HCT116 (cell line): ENCODE data around the gene SNCAIP. TPM values are rescaled to one million over a fixed set of nuclear protein-coding genes. Genes with fewer than 3 reads are reported as not detected.

ENCODE experiments used
- ATAC-seq: fragments of 200-7000 bp; cut with Tn5 transposase; 2 replicates; pipeline ENCODE4 v1.9.1; 2020; ENCODE audit warnings: mild to moderate bottlenecking, moderate library complexity
- BruUV-seq: library from RNA; stranded (reverse); fragments of 400-500 nt; replicated peaks from 2 replicates; lab custom pipeline; 2021; lab: Mats Ljungman, UMichigan
- CTCF ChIA-PET: fragments of 300-600 bp; sonication (Branson Sonifier 250); formaldehyde crosslinking; loops from one replicate; lab custom pipeline; 2021; ENCODE audit warnings: antibody characterized with exemption; lab: Charles Lee
- POLR2A ChIA-PET: fragments of 300-600, 350-600 bp; sonication (Branson Sonifier 250); formaldehyde crosslinking; loops from one replicate; lab custom pipeline; 2021; ENCODE audit warnings: antibody characterized with exemption; lab: Charles Lee
- RAD21 ChIA-PET, 2 experiments: fragments of 300-600 bp; sonication (Branson Sonifier 250); formaldehyde crosslinking; loops; one replicate each; lab custom pipeline; 2023; ENCODE audit warnings: low total read pairs in 2 of 2; ENCODE audit not compliant: uncharacterized antibody in 2 of 2, unreplicated experiment in 2 of 2, low non-redundant PET in 1 of 2; lab: Charles Lee
- DNase-seq: peaks from one replicate; pipeline ENCODE4 v3.0.0-alpha.2; 2010; ENCODE audit warnings: low read depth, low spot score
- H2AFZ ChIP-seq: fragments of 200-600 bp; shearing (Covaris generic), sonication (generic); 2 replicates; pipeline ENCODE4 v1.6.1; 2017; ENCODE audit warnings: low read depth, mixed run types, mixed read lengths, antibody characterized with exemption, low read length; ENCODE audit not compliant: poor library complexity, severe bottlenecking
- H3K27ac ChIP-seq: 2 replicates; pipeline ENCODE4 v1.5.1; 2012; ENCODE audit warnings: low read depth, low read length
- H3K27me3 ChIP-seq: fragments of 200-600 bp; sonication (generic); 2 replicates; pipeline ENCODE4 v1.6.1; 2016; ENCODE audit warnings: mixed run types, low read length, mixed read lengths; ENCODE audit not compliant: insufficient read depth
- H3K36me3 ChIP-seq, 2 experiments: fragments of 200-500 bp in 1 of 2; fragments of 200-600 bp in 1 of 2; sonication (Bioruptor generic) in 1 of 2; sonication (generic) in 1 of 2; 2 replicates each; pipeline versions ENCODE4 v1.5.1 to v1.6.1; 2014 to 2016; ENCODE audit warnings: low read length in 2 of 2, inconsistent platforms in 1 of 2, mixed read lengths in 1 of 2, mixed run types in 1 of 2; ENCODE audit not compliant: insufficient read depth in 2 of 2, control insufficient read depth in 1 of 2
- H3K4me1 ChIP-seq, 2 experiments: fragments of 200-600 bp in 1 of 2; sonication (generic) in 1 of 2; 2 replicates each; pipeline versions ENCODE4 v1.5.1 to v1.6.1; 2012 to 2017; ENCODE audit warnings: low read length in 2 of 2, inconsistent platforms in 1 of 2, mild to moderate bottlenecking in 1 of 2, mixed read lengths in 1 of 2, mixed run types in 1 of 2, moderate library complexity in 1 of 2; ENCODE audit not compliant: insufficient read depth in 2 of 2, control insufficient read depth in 1 of 2
- H3K4me2 ChIP-seq: fragments of 200-600 bp; sonication (generic); 2 replicates; pipeline ENCODE4 v1.6.1; 2017; ENCODE audit warnings: mixed run types, low read length, mixed read lengths
- H3K4me3 ChIP-seq, 2 experiments: fragments of 200-600 bp in 1 of 2; sonication (generic) in 1 of 2; replicated peaks in 1 of 2; 2 replicates each; pipeline ENCODE4 v1.5.1; 2011 to 2016; ENCODE audit warnings: low read length in 2 of 2, control low read depth in 1 of 2, low read depth in 1 of 2, mild to moderate bottlenecking in 1 of 2, mixed read lengths in 1 of 2, mixed run types in 1 of 2
- H3K79me2 ChIP-seq: fragments of 200-600 bp; sonication (generic); 2 replicates; pipeline ENCODE4 v1.6.1; 2017; ENCODE audit warnings: mild to moderate bottlenecking, mixed run types, low read length, moderate library complexity, mixed read lengths; ENCODE audit not compliant: insufficient read depth
- H3K9ac ChIP-seq: fragments of 200-600 bp; sonication (generic); 2 replicates; pipeline ENCODE4 v1.6.1; 2016; ENCODE audit warnings: low read length, mixed read lengths
- H3K9me2 ChIP-seq: fragments of 200-600 bp; sonication (generic), shearing (Covaris generic); 2 replicates; pipeline ENCODE4 v1.6.1; 2017; ENCODE audit warnings: mixed run types, mild to moderate bottlenecking, moderate library complexity; ENCODE audit not compliant: insufficient read depth
- H3K9me3 ChIP-seq, 2 experiments: fragments of 200-500 bp in 1 of 2; fragments of 200-600 bp in 1 of 2; sonication (Bioruptor generic) in 1 of 2; sonication (generic) in 1 of 2; 2 replicates each; pipeline ENCODE4 v1.6.1; 2014 to 2017; ENCODE audit warnings: low read length in 2 of 2, mixed read lengths in 2 of 2, inconsistent platforms in 1 of 2, low read depth in 1 of 2, mild to moderate bottlenecking in 1 of 2, mixed run types in 1 of 2, moderate library complexity in 1 of 2; ENCODE audit not compliant: control insufficient read depth in 1 of 2, insufficient read depth in 1 of 2
- H4K20me1 ChIP-seq: fragments of 200-600 bp; sonication (generic), shearing (Covaris generic); 2 replicates; pipeline ENCODE4 v1.6.1; 2017; ENCODE audit warnings: mixed run types, mild to moderate bottlenecking, moderate library complexity; ENCODE audit not compliant: insufficient read depth
- CEBPB ChIP-seq: IDR thresholded peaks from 2 replicates; pipeline ENCODE4 v1.6.1; 2012; ENCODE audit warnings: low read depth
- EGR1 ChIP-seq: IDR thresholded peaks from 2 replicates; pipeline ENCODE4 v1.6.1; 2012; ENCODE audit warnings: low read depth
- EZH2 ChIP-seq: fragments of 200-600 bp; sonication (generic); IDR thresholded peaks from 2 replicates; pipeline ENCODE4 v1.6.1; 2017; ENCODE audit warnings: antibody characterized with exemption, mixed run types
- EZH2phosphoT487 ChIP-seq: fragments of 200-600 bp; IDR thresholded peaks from 2 replicates; pipeline ENCODE4 v1.6.1; 2018; ENCODE audit warnings: antibody characterized with exemption, borderline replicate concordance
- FOSL1 ChIP-seq: IDR thresholded peaks from 2 replicates; pipeline ENCODE4 v1.6.1; 2012; ENCODE audit warnings: low read depth
- MAX ChIP-seq: IDR thresholded peaks from 2 replicates; pipeline ENCODE4 v1.6.1; 2012
- POLR2AphosphoS5 ChIP-seq: IDR thresholded peaks from 2 replicates; pipeline ENCODE4 v1.6.1; 2011; ENCODE audit warnings: mild to moderate bottlenecking, low read depth, low read length, moderate library complexity
- SP1 ChIP-seq: IDR thresholded peaks from 2 replicates; pipeline ENCODE4 v1.6.1; 2012; ENCODE audit warnings: low read depth
- SRF ChIP-seq: IDR thresholded peaks from 2 replicates; pipeline ENCODE4 v1.6.1; 2012; ENCODE audit warnings: low read depth
- TCF7L2 ChIP-seq: IDR thresholded peaks from 2 replicates; pipeline ENCODE4 v1.7.0; 2011; ENCODE audit warnings: borderline replicate concordance, inconsistent platforms; ENCODE audit not compliant: insufficient read depth, insufficient read length; ENCODE audit errors: extremely low read depth
- ZFX ChIP-seq: fragments of 450-650 bp; IDR thresholded peaks from 2 replicates; pipeline ENCODE4 v1.6.1; 2017
- ZNF274 ChIP-seq: fragments of 200-500 bp; sonication (Bioruptor generic); IDR thresholded peaks from 2 replicates; pipeline ENCODE4 v1.6.1; 2014; ENCODE audit warnings: mild to moderate bottlenecking, low read depth, low read length, inconsistent platforms
- intact Hi-C: fragments of 100-400 bp; cut with micrococcal nuclease; formaldehyde crosslinking; loops from 2 replicates; pipeline ENCODE4 v1.10.0; 2022
- total RNA-seq: library from RNA; stranded (reverse); gene quantifications from one replicate; pipeline ENCODE4 v1.2.1, GENCODE V29; 2021; ENCODE audit not compliant: unreplicated experiment

The SNCAIP gene
- total RNA-seq, 1 experiment from 2014 or later = not detected

- TF ChIP-seq MAX (no peak), EGR1 (no peak), ZNF274 (no peak), CEBPB (no peak), SP1 (no peak), TCF7L2 (no peak), SRF (no peak), ZFX (no peak), EZH2phosphoT487 (no peak), FOSL1 (no peak), POLR2AphosphoS5 (no peak)
Measured at GRCh38 chr5:122263352-122264030, 48.5 kb upstream of the SNCAIP start (continued).

GRCh38 chr5:122264610-122265009, 47.4 kb upstream of the SNCAIP start:
- Histone ChIP-seq H3K9me2 (no peaks in the 10 kb centered on the region), H3K4me3 (no peak overlapping the region), H4K20me1 (no peaks in the 10 kb centered on the region), H3K79me2 (no peaks in the 10 kb centered on the region), H2AFZ (no peak overlapping the region), H3K27me3 (no peaks in the 10 kb centered on the region), H3K9ac (no peak overlapping the region), H3K27ac (no peak overlapping the region), H3K4me1 (no peaks in the 10 kb centered on the region), H3K9me3 (no peaks in the 10 kb centered on the region), H3K36me3 (no peaks in the 10 kb centered on the region), H3K4me2 (no peak overlapping the region)
- ATAC-seq (no peak), DNase-seq (no peak)
- BruUV-seq = no TSS peak
- TF ChIP-seq EZH2 (no peak), SP1 (no peak)
- ChIA-PET RAD21 (no interaction called here), POLR2A (no interaction called here), CTCF (no interaction called here)
- intact Hi-C loops = no loop called here
